Measurements from ENCODE around the gene HOXA4.

DNA sequence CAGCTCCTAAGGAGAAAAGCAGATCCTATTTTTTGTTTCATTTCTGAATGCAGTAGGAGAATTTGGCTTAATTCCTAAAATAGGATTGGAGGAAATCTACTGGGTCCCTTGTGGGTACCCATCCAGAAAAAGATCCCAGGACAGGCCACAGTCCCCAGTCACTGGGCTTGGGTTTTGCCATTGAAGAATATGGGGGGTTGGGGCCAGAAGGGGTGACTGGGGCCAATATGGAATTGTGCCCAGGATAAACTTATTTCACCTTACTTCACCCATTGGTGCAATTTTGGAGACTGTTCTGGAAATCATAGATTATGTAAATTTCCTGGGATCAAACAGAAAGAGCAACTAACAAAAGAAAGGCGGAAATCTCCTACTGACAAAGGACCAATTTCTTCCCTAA lies 7.9 kb upstream of the HOXA4 start:
- TF ChIP-seq, protein P1, sequence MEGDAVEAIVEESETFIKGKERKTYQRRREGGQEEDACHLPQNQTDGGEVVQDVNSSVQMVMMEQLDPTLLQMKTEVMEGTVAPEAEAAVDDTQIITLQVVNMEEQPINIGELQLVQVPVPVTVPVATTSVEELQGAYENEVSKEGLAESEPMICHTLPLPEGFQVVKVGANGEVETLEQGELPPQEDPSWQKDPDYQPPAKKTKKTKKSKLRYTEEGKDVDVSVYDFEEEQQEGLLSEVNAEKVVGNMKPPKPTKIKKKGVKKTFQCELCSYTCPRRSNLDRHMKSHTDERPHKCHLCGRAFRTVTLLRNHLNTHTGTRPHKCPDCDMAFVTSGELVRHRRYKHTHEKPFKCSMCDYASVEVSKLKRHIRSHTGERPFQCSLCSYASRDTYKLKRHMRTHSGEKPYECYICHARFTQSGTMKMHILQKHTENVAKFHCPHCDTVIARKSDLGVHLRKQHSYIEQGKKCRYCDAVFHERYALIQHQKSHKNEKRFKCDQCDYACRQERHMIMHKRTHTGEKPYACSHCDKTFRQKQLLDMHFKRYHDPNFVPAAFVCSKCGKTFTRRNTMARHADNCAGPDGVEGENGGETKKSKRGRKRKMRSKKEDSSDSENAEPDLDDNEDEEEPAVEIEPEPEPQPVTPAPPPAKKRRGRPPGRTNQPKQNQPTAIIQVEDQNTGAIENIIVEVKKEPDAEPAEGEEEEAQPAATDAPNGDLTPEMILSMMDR (conservative IDR thresholded peaks at IDR 0.05; ENCODE audit: low read depth, low read length): no peak
- no peak for TF ChIP-seq EZH2 (IDR thresholded peaks at IDR 0.05; ENCODE audit: low read length, unreplicated experiment)
- no peak for TF ChIP-seq EZH2phosphoT487 (IDR thresholded peaks at IDR 0.05; ENCODE audit: borderline replicate concordance, low read length)
